SW480 (cell line): ENCODE data around the gene COA7.

ENCODE experiments used
- DNase-seq: peaks from one replicate; pipeline ENCODE4 v3.0.0-alpha.2; 2016; ENCODE audit warnings: low spot score

The COA7 gene

DNA sequence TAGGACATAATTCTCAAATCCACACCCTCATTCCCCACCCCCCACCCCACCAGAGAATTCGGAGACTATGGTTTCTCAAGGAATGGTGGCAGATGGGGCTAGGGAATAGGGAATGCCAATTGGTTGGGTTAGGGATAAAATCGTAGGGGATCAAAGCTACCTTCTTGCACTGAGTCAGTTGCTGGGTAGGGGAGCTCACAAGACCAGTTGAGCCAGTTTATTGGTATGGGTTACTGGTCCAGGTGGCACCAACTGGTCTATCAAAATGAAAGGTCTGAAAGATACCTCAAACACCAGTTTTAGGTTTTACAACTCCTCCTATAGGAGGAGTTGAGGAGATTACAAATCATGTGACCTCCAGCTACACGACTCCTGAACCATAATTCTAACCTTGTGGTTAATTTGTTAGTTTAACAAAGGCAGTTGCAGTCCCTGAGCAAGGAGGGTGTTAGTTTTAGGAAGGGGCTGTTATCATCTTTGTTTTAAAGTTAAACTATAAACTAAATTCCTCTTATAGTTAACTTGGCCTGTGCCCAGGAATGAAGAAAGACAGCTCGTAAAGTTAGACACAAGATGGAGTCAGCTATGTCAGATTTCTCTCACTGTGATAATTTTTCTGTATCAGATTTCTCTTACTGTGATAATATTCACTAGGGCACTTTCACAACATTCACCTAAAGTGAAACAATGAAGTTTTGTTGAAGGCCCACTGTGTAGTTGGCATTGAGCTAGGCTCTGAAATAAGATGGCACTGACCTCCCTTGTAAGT is 62.6 kb downstream of the COA7 start:
- DNase-seq = no peak
